CD4-positive, alpha-beta T cell (primary cell): ENCODE results near the gene INTS11. TPM values are rescaled to one million over a fixed set of nuclear protein-coding genes. Genes with fewer than 3 reads are reported as not detected.

Experiments
- ATAC-seq: fragments of 200-7000 bp; cut with Tn5 transposase; one replicate; pipeline ENCODE4 v1.10.0; 2022; ENCODE audit warnings: mild to moderate bottlenecking; ENCODE audit not compliant: poor library complexity
- CTCF ChIA-PET: fragments of 350-600 bp; sonication (Branson Sonifier 250); formaldehyde crosslinking; loops from one replicate; lab custom pipeline; 2021; ENCODE audit warnings: antibody characterized with exemption, inconsistent platforms; lab: Charles Lee
- POLR2A ChIA-PET: fragments of 350-600 bp; sonication (Branson Sonifier 250); formaldehyde crosslinking; loops from one replicate; lab custom pipeline; 2021; ENCODE audit warnings: antibody characterized with exemption, inconsistent platforms; lab: Charles Lee
- DNase-seq, 14 experiments: peaks; one replicate each; pipeline ENCODE4 v3.0.0-alpha.2; 2013 to 2020; ENCODE audit warnings: mixed read lengths in 2 of 14
- H3K27ac ChIP-seq, 2 donors: one replicate each; pipeline versions ENCODE4 v1.5.1 to v1.7.0; 2013; ENCODE audit warnings: low read length in 2 of 2, low read depth in 1 of 2, mild to moderate bottlenecking in 1 of 2
- H3K27me3 ChIP-seq, 2 experiments: 1 replicate in 1 of 2; 2 replicates in 1 of 2; pipeline versions ENCODE4 v1.6.1 to v1.7.0; 2013; ENCODE audit warnings: low read length in 2 of 2, control low read depth in 1 of 2, mild to moderate bottlenecking in 1 of 2, moderate library complexity in 1 of 2; ENCODE audit not compliant: insufficient read depth in 2 of 2, control insufficient read depth in 1 of 2
- H3K36me3 ChIP-seq: one replicate; pipeline ENCODE4 v1.6.1; 2013; ENCODE audit warnings: low read length, control low read depth; ENCODE audit not compliant: insufficient read depth
- H3K4me1 ChIP-seq: one replicate; pipeline ENCODE4 v1.6.1; 2013; ENCODE audit warnings: low read length, control low read depth; ENCODE audit not compliant: insufficient read depth
- H3K4me3 ChIP-seq: one replicate; pipeline ENCODE4 v1.5.1; 2013; ENCODE audit warnings: mild to moderate bottlenecking, low read length, moderate library complexity
- H3K9me3 ChIP-seq, 2 experiments: 1 replicate in 1 of 2; 2 replicates in 1 of 2; pipeline versions ENCODE4 v1.6.1 to v1.7.0; 2013; ENCODE audit warnings: low read length in 2 of 2, mild to moderate bottlenecking in 2 of 2, control low read depth in 1 of 2, moderate library complexity in 1 of 2; ENCODE audit not compliant: control insufficient read depth in 1 of 2, insufficient read depth in 1 of 2
- H3K27ac Mint-ChIP-seq: one replicate; pipeline ENCODE4 v1.8.0; 2020; ENCODE audit warnings: mixed read lengths
- H3K27me3 Mint-ChIP-seq: one replicate; pipeline ENCODE4 v1.8.0; 2021; ENCODE audit warnings: mixed read lengths
- H3K36me3 Mint-ChIP-seq: one replicate; pipeline ENCODE4 v1.8.0; 2021; ENCODE audit warnings: low read depth, mixed read lengths
- H3K4me1 Mint-ChIP-seq: one replicate; pipeline ENCODE4 v1.8.0; 2021; ENCODE audit warnings: low read depth, mixed read lengths
- H3K4me3 Mint-ChIP-seq: one replicate; pipeline ENCODE4 v1.8.0; 2020; ENCODE audit warnings: mild to moderate bottlenecking, mixed read lengths
- H3K9me3 Mint-ChIP-seq: one replicate; pipeline ENCODE4 v1.8.0; 2020; ENCODE audit warnings: mixed read lengths
- CTCF ChIP-seq: fragments of 200-600 bp; IDR thresholded peaks from one replicate; pipeline ENCODE4 v1.8.0; 2022; ENCODE audit warnings: antibody characterized with exemption, mild to moderate bottlenecking
- intact Hi-C, 2 experiments: fragments of 100-400 bp; cut with DNase I in 1 of 2; cut with micrococcal nuclease in 1 of 2; formaldehyde crosslinking; loops; one replicate each; pipeline versions ENCODE4 v1.15.1 to v1.9.0; 2023 to 2025; cut with DNase I, micrococcal nuclease
- total RNA-seq, 174 experiments: library from RNA in 2 of 174; stranded (reverse) in 2 of 174; gene quantifications; one replicate each; pipeline ENCODE4 v1.2.3 and lab custom pipeline; 2021 to 2026

Gene INTS11
- total RNA-seq, 2 experiments from 2014 or later, result 130 to 137 TPM

GRCh38 chr1:1307923-1308755 is 16.3 kb downstream of the INTS11 start, which contains the start of the genes ACAP3 and PUSL1:
Gene ACAP3, minus strand, starts transcription at chr1:1307930. Its CDS starts 115 bp downstream, at chr1:1307815.
Gene PUSL1, plus strand, starts transcription at chr1:1308597. Its CDS starts 47 bp downstream, at chr1:1308644.
- ATAC-seq (peak; percentile 74), DNase-seq (peak; percentile 77 to 96 (median 86))
- intact Hi-C loops, result loop anchor here (1.0 to 10.0 kb wide), 8 partner anchors 16 to 273 kb away; partner anchors contain the start of genes AURKAIP1 (in 2 of the 2), C1orf159 (in 1 of the 2), CPTP (in 1 of the 2) and DVL1 (in 1 of the 2)
- Histone ChIP-seq H3K27ac (peak within 1 kb of the TSS; percentile 76 to 88), H3K27me3 (no peaks in the 10 kb centered on the region), H3K4me1 (peaks cover 46% of the 10 kb centered on the region), H3K4me3 (peak within 1 kb of the TSS; percentile 70), H3K9me3 (no peaks in the 10 kb centered on the region), H3K36me3 (peaks cover 28% of the 10 kb centered on the region)
- H3K4me1 Mint-ChIP-seq, result peaks cover 25% of the 10 kb centered on the region
- no peaks in the 10 kb centered on the region for H3K9me3 Mint-ChIP-seq
- ChIA-PET CTCF (no interaction called here), POLR2A (no interaction called here)
- no peaks in the 10 kb centered on the region for H3K27me3 Mint-ChIP-seq
- H3K36me3 Mint-ChIP-seq, result peaks cover 18% of the 10 kb centered on the region
- no peak for TF ChIP-seq CTCF
- H3K4me3 Mint-ChIP-seq, result peak within 1 kb of the TSS; percentile 93
- H3K27ac Mint-ChIP-seq, result peak within 1 kb of the TSS; percentile 87

GRCh38 chr1:1307261-1307922 is 17.1 kb downstream of the INTS11 start:
- H3K9me3 ChIP-seq, result no peaks in the 10 kb centered on the region
- no peak for ATAC-seq
- Mint-ChIP-seq H3K4me3 (peak overlapping the region; percentile 92), H3K36me3 (peaks cover 18% of the 10 kb centered on the region), H3K27me3 (no peaks in the 10 kb centered on the region), H3K27ac (peak overlapping the region; percentile 87), H3K9me3 (no peaks in the 10 kb centered on the region), H3K4me1 (peaks cover 25% of the 10 kb centered on the region)
- no peaks in the 10 kb centered on the region for H3K27me3 ChIP-seq
- intact Hi-C loops, result loop anchor here (5.0 to 10.0 kb wide), 4 partner anchors 67 to 273 kb away; partner anchors contain the start of genes AURKAIP1 (in 1 of the 2) and C1orf159 (in 1 of the 2)
- H3K4me3 ChIP-seq, result peak overlapping the region; percentile 70
- POLR2A ChIA-PET, result interaction anchor here (1.8 kb wide), 1 partner anchor 68 kb away, joined by 5 read pairs; the partner anchor contains the start of gene AURKAIP1
- H3K27ac ChIP-seq, result no peak overlapping the region
- peaks cover 21% of the 10 kb centered on the region for H3K36me3 ChIP-seq
- no peak for DNase-seq
- peaks cover 46% of the 10 kb centered on the region for H3K4me1 ChIP-seq
- no peak for TF ChIP-seq CTCF
- CTCF ChIA-PET, result interaction anchor here (1.4 kb wide), 1 partner anchor 185 kb away, joined by 4 read pairs; no protein-coding TSS in a partner anchor

- Mint-ChIP-seq H3K4me3 (peak overlapping the region; percentile 92), H3K4me1 (peaks cover 25% of the 10 kb centered on the region), H3K9me3 (no peaks in the 10 kb centered on the region), H3K27me3 (no peaks in the 10 kb centered on the region), H3K27ac (peak overlapping the region; percentile 87), H3K36me3 (peaks cover 16% of the 10 kb centered on the region)
- Histone ChIP-seq H3K27me3 (no peaks in the 10 kb centered on the region), H3K4me3 (peak overlapping the region; percentile 70), H3K9me3 (no peaks in the 10 kb centered on the region), H3K4me1 (peaks cover 46% of the 10 kb centered on the region), H3K27ac (no peak overlapping the region), H3K36me3 (peaks cover 18% of the 10 kb centered on the region)
- intact Hi-C loops, result loop anchor here (5.0 to 10.0 kb wide), 4 partner anchors 68 to 272 kb away; partner anchors contain the start of genes AURKAIP1 (in 1 of the 2) and C1orf159 (in 1 of the 2)
- DNase-seq (peak in 2 of 14 experiments; percentile 6 to 52), ATAC-seq (no peak)
- TF ChIP-seq CTCF, result no peak
- CTCF ChIA-PET, result interaction anchor here (1.4 kb wide), 1 partner anchor 184 kb away, joined by 4 read pairs; no protein-coding TSS in a partner anchor
- POLR2A ChIA-PET, result interaction anchor here (1.8 kb wide), 1 partner anchor 69 kb away, joined by 5 read pairs; the partner anchor contains the start of gene AURKAIP1
These were observed 17.7 kb downstream of the INTS11 start for GRCh38 chr1:1306661-1307260.
